T-helper 22 cell (primary cell): Measurements from ENCODE around the gene GOLGA1.

ENCODE experiments used
- DNase-seq: peaks from one replicate; pipeline ENCODE4 v3.0.0-alpha.2; 2020; ENCODE audit warnings: low read depth

The GOLGA1 gene

GRCh38 chr9:124882231-124882630 lies 58.7 kb downstream of the GOLGA1 start:
- no peak for DNase-seq

- DNase-seq, result no peak
These were observed 59.6 kb downstream of the GOLGA1 start for GRCh38 chr9:124881138-124881743.

GRCh38 chr9:124880501-124880900 lies 60.4 kb downstream of the GOLGA1 start:
- no peak for DNase-seq

GRCh38 chr9:124879226-124879625 lies 61.7 kb downstream of the GOLGA1 start:
- no peak for DNase-seq

- no peak for DNase-seq
These were observed 62.4 kb downstream of the GOLGA1 start for GRCh38 chr9:124878518-124878917.

GRCh38 chr9:124878021-124878420 lies 62.9 kb downstream of the GOLGA1 start:
- no peak for DNase-seq

- no peak for DNase-seq
These were observed 63.7 kb downstream of the GOLGA1 start for GRCh38 chr9:124877021-124877782.

GRCh38 chr9:124875501-124875900 lies 65.4 kb downstream of the GOLGA1 start:
- DNase-seq, result no peak

GRCh38 chr9:124873664-124874063 lies 67.2 kb downstream of the GOLGA1 start:
- no peak for DNase-seq

- no peak for DNase-seq
These were observed 69.7 kb downstream of the GOLGA1 start for GRCh38 chr9:124871156-124871561.

- no peak for DNase-seq
These were observed 70.2 kb downstream of the GOLGA1 start for GRCh38 chr9:124870723-124871122.

- DNase-seq, result peak; percentile 59
These were observed 70.8 kb downstream of the GOLGA1 start for GRCh38 chr9:124869986-124870560.

- peak; percentile 20 for DNase-seq
These were observed 71.4 kb downstream of the GOLGA1 start for GRCh38 chr9:124869466-124869985.

- DNase-seq, result peak; percentile 87
These were observed 72.1 kb downstream of the GOLGA1 start for GRCh38 chr9:124868511-124869465.

- DNase-seq, result no peak
These were observed 77.5 kb downstream of the GOLGA1 start for GRCh38 chr9:124863371-124863871.

GRCh38 chr9:124861342-124862229 lies 79.3 kb downstream of the GOLGA1 start, which contains the start of the genes ARPC5L and RPL35:
ARPC5L (plus strand) TSS chr9:124862130; CDS start chr9:124869291, 7,161 bp downstream.
RPL35 (minus strand) TSS chr9:124861957; CDS start chr9:124861912, 45 bp downstream.
- DNase-seq, result peak; percentile 91

- DNase-seq, result no peak
These were observed 80.1 kb downstream of the GOLGA1 start for GRCh38 chr9:124860582-124861341.

- DNase-seq, result no peak
These were observed 80.9 kb downstream of the GOLGA1 start for GRCh38 chr9:124859803-124860581.
